GM19023 (cell line): Measurements from ENCODE around the gene KRI1.
A peak's percentile ranks its signal among the peaks of the same experiment; 100 is the strongest.
"Not testable (repeated sequence)": the region's sequence is repeated elsewhere in the genome, so short reads cannot be mapped to it uniquely, and the experiment has no call there.

ENCODE experiments used
- ATAC-seq: cut with Tn5 transposase; IDR thresholded peaks from one replicate; pipeline ENCODE4 v1.9.1; 2021; ENCODE audit warnings: mild to moderate bottlenecking, moderate library complexity; ENCODE audit not compliant: unreplicated experiment

Gene KRI1

GRCh38 chr19:10550336-10550735 lies 15.5 kb downstream of the KRI1 start:
- ATAC-seq = no peak

GRCh38 chr19:10549733-10550132 lies 16.1 kb downstream of the KRI1 start:
- ATAC-seq = no peak

GRCh38 chr19:10548746-10549276 lies 17.0 kb downstream of the KRI1 start:
- no peak for ATAC-seq

- no peak for ATAC-seq
These were observed 19.0 kb downstream of the KRI1 start for GRCh38 chr19:10546817-10547216.

- no peak for ATAC-seq
These were observed 21.0 kb downstream of the KRI1 start for GRCh38 chr19:10544753-10545251.

- no peak for ATAC-seq
These were observed 21.5 kb downstream of the KRI1 start for GRCh38 chr19:10544242-10544752.

GRCh38 chr19:10543420-10544241 lies 22.2 kb downstream of the KRI1 start, which contains the start of gene ATG4D:
Gene ATG4D, plus strand, starts transcription at chr19:10543904. Its CDS starts 187 bp downstream, at chr19:10544091.
- ATAC-seq = peak; percentile 76

GRCh38 chr19:10543059-10543419 lies 22.8 kb downstream of the KRI1 start:
- no peak for ATAC-seq

GRCh38 chr19:10539016-10539415 lies 26.8 kb downstream of the KRI1 start:
- not testable (repeated sequence) for ATAC-seq

GRCh38 chr19:10538204-10538983 lies 27.4 kb downstream of the KRI1 start:
- no peak for ATAC-seq

- no peak for ATAC-seq
These were observed 28.1 kb downstream of the KRI1 start for GRCh38 chr19:10537668-10538067.

GRCh38 chr19:10535613-10536012 lies 30.2 kb downstream of the KRI1 start:
- no peak for ATAC-seq

- no peak for ATAC-seq
These were observed 32.0 kb downstream of the KRI1 start for GRCh38 chr19:10533646-10534386.

- ATAC-seq = no peak
These were observed 33.4 kb downstream of the KRI1 start for GRCh38 chr19:10532457-10532856.

- ATAC-seq = not testable (repeated sequence)
These were observed 38.9 kb downstream of the KRI1 start for GRCh38 chr19:10526887-10527286.

GRCh38 chr19:10525636-10526035 lies 40.2 kb downstream of the KRI1 start:
- no peak for ATAC-seq

GRCh38 chr19:10523135-10523636 lies 42.6 kb downstream of the KRI1 start:
- no peak for ATAC-seq

GRCh38 chr19:10521461-10522171 lies 44.2 kb downstream of the KRI1 start:
- ATAC-seq = no peak

GRCh38 chr19:10520652-10521318 lies 45.0 kb downstream of the KRI1 start:
- ATAC-seq = no peak
